Measurements from ENCODE around the gene FYCO1.

- TF ChIP-seq CTCF (conservative IDR thresholded peaks at IDR 0.05 in 1 of 2, IDR thresholded peaks at IDR 0.05 in 1 of 2; ENCODE audit: extremely low read depth in 1 of 2, insufficient read depth in 1 of 2, low read depth in 1 of 2, low read length in 2 of 2), result no peak
- no peak for TF ChIP-seq EZH2 (IDR thresholded peaks at IDR 0.05; ENCODE audit: borderline replicate concordance, low read length)
Observed at GRCh38 chr3:45915518-45916231, 79.9 kb downstream of the FYCO1 start.
